HepG2 (cell line): ENCODE results near the gene GNL3. TPM values are rescaled to one million over a fixed set of nuclear protein-coding genes. Genes with fewer than 3 reads are reported as not detected.
A peak's percentile ranks its signal among the peaks of the same experiment; 100 is the strongest.

Experiments
- ATAC-seq: fragments of 200-7000 bp; cut with Tn5 transposase; 3 replicates; pipeline ENCODE4 v1.9.1; 2020; ENCODE audit warnings: mild to moderate bottlenecking, moderate library complexity
- BruUV-seq: library from RNA; stranded (reverse); fragments of 400-500 nt; replicated peaks from 2 replicates; lab custom pipeline; 2021; lab: Mats Ljungman, UMichigan
- CTCF ChIA-PET: fragments of 300-600 bp; formaldehyde crosslinking; extraction: SDS; loops from one replicate; lab custom pipeline; 2021; ENCODE audit warnings: low total read pairs, inconsistent platforms, low intra/inter-chr PET ratio; lab: Yijun Ruan, JAX
- POLR2A ChIA-PET: fragments of 350-600 bp; sonication (Branson Sonifier 250); formaldehyde crosslinking; loops from one replicate; lab custom pipeline; 2020; ENCODE audit warnings: antibody characterized with exemption, inconsistent platforms; lab: Yijun Ruan, JAX
- DNase-seq: peaks from one replicate; pipeline ENCODE4 v3.0.0-alpha.2; 2015; ENCODE audit warnings: low spot score
- FAIRE-seq: peaks from 3 replicates; lab custom pipeline; 2011; peaks lifted over from hg19 to GRCh38; lab: Jason Lieb, UNC
- H2AFZ ChIP-seq: one replicate; pipeline ENCODE4 v1.6.1; 2011; ENCODE audit warnings: low read length, inconsistent platforms
- H3K27ac ChIP-seq: fragments of 300-600 bp; 3 replicates; pipeline ENCODE4 v1.8.0; 2011; ENCODE audit warnings: mixed run types, mild to moderate bottlenecking, mixed read lengths, low read length, inconsistent platforms; ENCODE audit not compliant: insufficient read depth; ENCODE audit errors: extremely low read length
- H3K27me3 ChIP-seq, 2 experiments: fragments of 200-600 bp in 1 of 2; 2 replicates in 1 of 2; 3 replicates in 1 of 2; pipeline versions ENCODE4 v1.6.0 to v1.8.0; 2011; ENCODE audit warnings: low read length in 2 of 2, mild to moderate bottlenecking in 2 of 2, moderate library complexity in 2 of 2, inconsistent platforms in 1 of 2; ENCODE audit not compliant: insufficient read depth in 2 of 2, control insufficient read depth in 1 of 2
- H3K36me3 ChIP-seq, 2 experiments: fragments of 200-600 bp in 1 of 2; replicated peaks in 1 of 2; 2 replicates in 1 of 2; 3 replicates in 1 of 2; pipeline versions ENCODE4 v1.5.1 to v1.8.0; 2011; ENCODE audit warnings: low read length in 2 of 2, inconsistent platforms in 1 of 2; ENCODE audit not compliant: insufficient read depth in 2 of 2, control insufficient read depth in 1 of 2
- H3K4me1 ChIP-seq: 2 replicates; pipeline ENCODE4 v1.5.1; 2012; ENCODE audit warnings: low read length, inconsistent platforms; ENCODE audit not compliant: insufficient read depth
- H3K4me2 ChIP-seq: 2 replicates; pipeline ENCODE4 v1.6.0; 2011; ENCODE audit warnings: low read depth, low read length, inconsistent platforms
- H3K4me3 ChIP-seq, 3 experiments: fragments of 200-600 bp in 1 of 3; sonication (generic), shearing (Covaris generic) in 1 of 3; replicated peaks in 1 of 3; 2 replicates each; pipeline ENCODE4 v1.5.1; 2011 to 2016; ENCODE audit warnings: low read length in 3 of 3, inconsistent platforms in 2 of 3, low read depth in 2 of 3, mild to moderate bottlenecking in 2 of 3, control low read depth in 1 of 3, mixed read lengths in 1 of 3; ENCODE audit not compliant: insufficient read depth in 1 of 3
- H3K79me2 ChIP-seq: one replicate; pipeline ENCODE4 v1.6.1; 2011; ENCODE audit warnings: low read length, inconsistent platforms; ENCODE audit not compliant: insufficient read depth
- H3K9ac ChIP-seq: 2 replicates; pipeline ENCODE4 v1.6.0; 2011; ENCODE audit warnings: mild to moderate bottlenecking, low read depth, low read length, inconsistent platforms; ENCODE audit not compliant: insufficient read depth
- H3K9me3 ChIP-seq: 2 replicates; pipeline ENCODE4 v1.5.1; 2012; ENCODE audit warnings: mild to moderate bottlenecking, low read length
- H4K20me1 ChIP-seq: 2 replicates; pipeline ENCODE4 v1.6.0; 2011; ENCODE audit warnings: inconsistent platforms, mild to moderate bottlenecking, low read length, moderate library complexity; ENCODE audit not compliant: insufficient read depth
- AGO2 ChIP-seq: fragments of 200-400 bp; formaldehyde crosslinking; optimal IDR thresholded peaks from 2 replicates; pipeline ENCODE3; 2017; ENCODE audit warnings: mild to moderate bottlenecking, low read depth, low read length, moderate library complexity
- ATF1 ChIP-seq: IDR thresholded peaks from 2 replicates; pipeline ENCODE4 v1.6.1; 2016; ENCODE audit warnings: mild to moderate bottlenecking, control low read depth
- ATF7-NPFF ChIP-seq: sonication (generic); formaldehyde crosslinking; IDR thresholded peaks from 2 replicates; pipeline ENCODE4 v1.8.1; 2023; ENCODE audit warnings: mild to moderate bottlenecking, low read depth, missing genetic modification reagents, moderate library complexity
- CEBPB ChIP-seq: IDR thresholded peaks from 2 replicates; pipeline ENCODE4 v1.6.1; 2011; ENCODE audit warnings: low read depth, low read length, improper control_type of control experiment, borderline replicate concordance
- CHD4 ChIP-seq: fragments of 200-600 bp; sonication (generic); IDR thresholded peaks from 2 replicates; pipeline ENCODE4 v1.7.0; 2017; ENCODE audit warnings: mild to moderate bottlenecking, low read length, borderline replicate concordance
- HMGA1 ChIP-seq: sonication (generic); formaldehyde crosslinking; conservative IDR thresholded peaks from 2 replicates; pipeline ENCODE4 v1.4.0; 2020; ENCODE audit warnings: missing genetic modification reagents
- JUN ChIP-seq: sonication (generic); formaldehyde crosslinking; IDR thresholded peaks from 2 replicates; pipeline ENCODE4 v1.4.0; 2020; ENCODE audit warnings: mild to moderate bottlenecking, missing genetic modification reagents
- MTA3 ChIP-seq: sonication (generic); formaldehyde crosslinking; IDR thresholded peaks from 2 replicates; pipeline ENCODE4 v1.4.0; 2020; ENCODE audit warnings: missing genetic modification reagents
- NAIF1 ChIP-seq: sonication (generic); formaldehyde crosslinking; IDR thresholded peaks from 2 replicates; pipeline ENCODE4 v1.5.0; 2020; ENCODE audit warnings: mild to moderate bottlenecking, missing genetic modification reagents, borderline replicate concordance
- POLR2A ChIP-seq, 2 experiments: IDR thresholded peaks; 2 replicates each; pipeline ENCODE4 v1.6.1; 2011; ENCODE audit warnings: low read depth in 2 of 2, low read length in 2 of 2, mild to moderate bottlenecking in 1 of 2, moderate library complexity in 1 of 2; ENCODE audit not compliant: insufficient read depth in 1 of 2
- POLR2AphosphoS5 ChIP-seq: IDR thresholded peaks from 2 replicates; pipeline ENCODE4 v1.6.1; 2012; ENCODE audit warnings: low read depth, low read length
- POLR2G ChIP-seq: fragments of 200-400 bp; formaldehyde crosslinking; IDR thresholded peaks from 2 replicates; pipeline ENCODE4 v1.6.1; 2018; ENCODE audit warnings: mild to moderate bottlenecking, low read depth, low read length, moderate library complexity
- RBFOX2 ChIP-seq: fragments of 200-400 bp; formaldehyde crosslinking; IDR thresholded peaks from 2 replicates; pipeline ENCODE4 v1.6.1; 2017; ENCODE audit warnings: low read depth, mild to moderate bottlenecking, low read length
- RFX3 ChIP-seq: IDR thresholded peaks from 2 replicates; pipeline ENCODE4 v1.6.1; 2016; ENCODE audit warnings: missing biosample characterization, missing genetic modification reagents
- SMAD9 ChIP-seq: sonication (generic); formaldehyde crosslinking; IDR thresholded peaks from 2 replicates; pipeline ENCODE4 v1.5.1; 2020; ENCODE audit warnings: mild to moderate bottlenecking, missing genetic modification reagents
- ZBTB46 ChIP-seq: sonication (generic); formaldehyde crosslinking; IDR thresholded peaks from 2 replicates; pipeline ENCODE4 v1.4.0; 2020; ENCODE audit warnings: mild to moderate bottlenecking, missing genetic modification reagents, borderline replicate concordance
- ZNF10 ChIP-seq: sonication (generic); formaldehyde crosslinking; IDR thresholded peaks from 2 replicates; pipeline ENCODE4 v1.4.0; 2020; ENCODE audit warnings: mild to moderate bottlenecking, low read depth, missing genetic modification reagents, borderline replicate concordance
- ZNF510 ChIP-seq: sonication (generic); formaldehyde crosslinking; IDR thresholded peaks from 2 replicates; pipeline ENCODE4 v1.4.0; 2020; ENCODE audit warnings: low read depth, mild to moderate bottlenecking, missing genetic modification reagents
- ZNF549 ChIP-seq: sonication (generic); formaldehyde crosslinking; IDR thresholded peaks from 2 replicates; pipeline ENCODE4 v1.5.0; 2020; ENCODE audit warnings: missing genetic modification reagents
- ZNF660 ChIP-seq: sonication (generic); formaldehyde crosslinking; IDR thresholded peaks from 2 replicates; pipeline ENCODE4 v1.5.1; 2020; ENCODE audit warnings: mild to moderate bottlenecking, low read depth, missing genetic modification reagents, borderline replicate concordance
- ZNF691 ChIP-seq: sonication (generic); formaldehyde crosslinking; IDR thresholded peaks from 2 replicates; pipeline ENCODE4 v1.4.0; 2020; ENCODE audit warnings: missing genetic modification reagents, low read depth, mild to moderate bottlenecking, borderline replicate concordance
- ZNF776 ChIP-seq: sonication (generic); formaldehyde crosslinking; IDR thresholded peaks from 2 replicates; pipeline ENCODE4 v1.4.0; 2020; ENCODE audit warnings: mild to moderate bottlenecking, missing genetic modification reagents
- ZNF878 ChIP-seq: sonication (generic); formaldehyde crosslinking; IDR thresholded peaks from 2 replicates; pipeline ENCODE4 v1.8.1; 2023; ENCODE audit warnings: mild to moderate bottlenecking, missing genetic modification reagents, moderate library complexity
- WGBS: methylation state at CpG from one replicate; pipeline ENCODE4 v1.1.6; 2017; ENCODE audit warnings: low lambda C conversion rate; 5-methylcytosine and 5-hydroxymethylcytosine counted together
- in situ Hi-C: cut with HindIII; loops from 2 replicates; pipeline ENCODE4 v1.10.0; 2017; ENCODE audit warnings: low pct_unique_long_range_greater_than_20kb; ENCODE audit not compliant: extremely low pct_ligation_motif_present
- intact Hi-C: fragments of 100-400 bp; cut with micrococcal nuclease; formaldehyde crosslinking; loops from one replicate; pipeline ENCODE4 v1.10.0; 2022; ENCODE audit not compliant: unreplicated experiment
- polyA plus RNA-seq, 8 experiments: library from polyadenylated mRNA; depleted of rRNA in 3 of 8; stranded (reverse) in 7 of 8; unstranded in 1 of 8; fragments of >200 nt; fragmentation: Illumina TruSeq in 4 of 8; extraction: Trizol in 4 of 8; gene quantifications; 2 replicates each; pipeline versions ENCODE4 v1.2.1 to v1.2.3, GENCODE V29; 2011 to 2016; ENCODE audit warnings: low read depth in 4 of 8, missing spikeins in 1 of 8, mixed read lengths in 1 of 8; ENCODE audit not compliant: insufficient read depth in 1 of 8
- total RNA-seq, 5 experiments: library from RNA; depleted of rRNA; stranded (reverse); fragments of >200 nt; fragmentation: Illumina TruSeq; extraction: Trizol; gene quantifications; 2 replicates each; pipeline ENCODE4 v1.2.3, GENCODE V29; 2016; ENCODE audit warnings: low read depth in 1 of 5

The GNL3 gene
- total and polyA plus RNA-seq, 2 of the 13 experiments (the other 11 are each of a cell fraction or from before 2014, with no cell fraction given): 129 to 257 TPM

- TF ChIP-seq RFX3 (CRISPR knock-in tag) (no peak), HMGA1 (CRISPR knock-in tag) (no peak), ZNF878 (no peak), POLR2A (IDR thresholded peaks at IDR 0.05; ENCODE audit: insufficient read depth in 1 of 2, low read depth in 2 of 2, low read length in 2 of 2) (no peak), ZNF776 (CRISPR knock-in tag) (no peak), ZNF510 (no peak)
These were observed 7.2 kb downstream of the GNL3 start (continued) for GRCh38 chr3:52693071-52693470.

GRCh38 chr3:52694528-52695189 lies 8.8 kb downstream of the GNL3 start:
- no peaks in the 10 kb centered on the region for H3K27me3 ChIP-seq
- H3K4me1 ChIP-seq: peaks cover 27% of the 10 kb centered on the region
- BruUV-seq: TSS peak; percentile 52
- peaks cover 6% of the 10 kb centered on the region; the same call in 1 of the 2 replicates for H4K20me1 ChIP-seq
- ChIA-PET CTCF (no interaction called here), POLR2A (interaction anchor here (2.0 to 12.6 kb wide), 3 partner anchors 8 to 98 kb away, joined by 4 to 118 read pairs (median 18); partner anchors contain the start of genes GLT8D1, GNL3, PBRM1 and SPCS1)
- intact Hi-C loops: no loop called here
- no peak overlapping the region for H3K27ac ChIP-seq
- H3K9me3 ChIP-seq: no peaks in the 10 kb centered on the region
- peaks cover 24 to 81% of the 10 kb centered on the region in 2 experiments for H3K36me3 ChIP-seq
- DNase-seq (no peak), ATAC-seq (no peak), FAIRE-seq (peak; percentile 34)
- H3K9ac ChIP-seq: no peak overlapping the region
- WGBS: 87% methylated on average over 7 of the region's 7 CpGs
- H3K4me2 ChIP-seq: no peak overlapping the region
- in situ Hi-C loops: no loop called here
- H3K4me3 ChIP-seq: no peak overlapping the region
- H3K79me2 ChIP-seq: peaks cover 11% of the 10 kb centered on the region
- no peak overlapping the region for H2AFZ ChIP-seq
- TF ChIP-seq ZNF660 (CRISPR knock-in tag): no peak
- TF ChIP-seq POLR2A (IDR thresholded peaks at IDR 0.05; ENCODE audit: insufficient read depth in 1 of 2, low read depth in 2 of 2, low read length in 2 of 2): peak; percentile 36 to 40; a peak in 1 of 4 replicates
- TF ChIP-seq CHD4: no peak
- no peak for TF ChIP-seq ZNF691 (CRISPR knock-in tag)
- TF ChIP-seq POLR2AphosphoS5: peak; percentile 51; the same call in 1 of the 2 replicates
- no peak for TF ChIP-seq CEBPB
- TF ChIP-seq AGO2: no peak
- no peak for TF ChIP-seq ATF1
- no peak for TF ChIP-seq ZNF549
- TF ChIP-seq NAIF1 (CRISPR knock-in tag): no peak
- peak; percentile 58 for TF ChIP-seq RBFOX2
- TF ChIP-seq ATF7-NPFF (CRISPR knock-in tag): no peak
- peak; percentile 37; the same call in 1 of the 2 replicates for TF ChIP-seq POLR2G
- TF ChIP-seq MTA3 (CRISPR knock-in tag): no peak
- TF ChIP-seq SMAD9 (CRISPR knock-in tag): no peak
- TF ChIP-seq JUN: no peak
- TF ChIP-seq ZBTB46 (CRISPR knock-in tag): no peak
- TF ChIP-seq ZNF10 (CRISPR knock-in tag): no peak
